OCI-LY7 (cell line): ENCODE data around the gene TEKTIP1. TPM values are rescaled to one million over a fixed set of nuclear protein-coding genes. Genes with fewer than 3 reads are reported as not detected.

Experiments used
- BruUV-seq: library from RNA; stranded (reverse); fragments of 400-500 nt; replicated peaks from 2 replicates; lab custom pipeline; 2021; lab: Mats Ljungman, UMichigan
- CTCF ChIA-PET: fragments of 300-600 bp; sonication (Branson Sonifier 250); formaldehyde crosslinking; loops from one replicate; lab custom pipeline; 2022; ENCODE audit warnings: antibody characterized with exemption; ENCODE audit not compliant: unreplicated experiment; lab: Charles Lee
- POLR2A ChIA-PET: fragments of 300-600 bp; sonication (Branson Sonifier 250); formaldehyde crosslinking; loops from one replicate; lab custom pipeline; 2022; ENCODE audit warnings: antibody characterized with exemption; lab: Charles Lee
- DNase-seq: peaks from one replicate; pipeline ENCODE4 v3.0.0-alpha.2; 2015; ENCODE audit warnings: low spot score
- H2AFZ ChIP-seq: fragments of 200-600 bp; sonication (generic), shearing (Covaris generic); 2 replicates; pipeline ENCODE4 v1.6.1; 2014; ENCODE audit warnings: mild to moderate bottlenecking, antibody characterized with exemption, low read length, moderate library complexity
- H3K27ac ChIP-seq: fragments of 200-600 bp; sonication (generic); 2 replicates; pipeline ENCODE4 v1.5.1; 2014; ENCODE audit warnings: mixed run types, low read depth, mild to moderate bottlenecking, moderate library complexity, low read length, inconsistent platforms; ENCODE audit not compliant: poor library complexity, severe bottlenecking
- H3K36me3 ChIP-seq: fragments of 200-600 bp; sonication (generic); 2 replicates; pipeline ENCODE4 v1.6.1; 2014; ENCODE audit warnings: mild to moderate bottlenecking, antibody characterized with exemption, low read length, moderate library complexity, mixed read lengths; ENCODE audit not compliant: insufficient read depth
- H3K4me1 ChIP-seq: fragments of 200-600 bp; sonication (generic); 2 replicates; pipeline ENCODE4 v1.5.1; 2014; ENCODE audit warnings: mild to moderate bottlenecking, low read length; ENCODE audit not compliant: insufficient read depth, poor library complexity, severe bottlenecking
- H3K4me2 ChIP-seq: fragments of 200-600 bp; sonication (generic); 2 replicates; pipeline ENCODE4 v1.6.1; 2014; ENCODE audit warnings: mild to moderate bottlenecking, low read length
- H3K4me3 ChIP-seq: fragments of 200-600 bp; sonication (generic); 2 replicates; pipeline ENCODE4 v1.5.1; 2014; ENCODE audit warnings: mild to moderate bottlenecking, low read depth, low read length; ENCODE audit not compliant: poor library complexity, severe bottlenecking
- H3K79me2 ChIP-seq: fragments of 200-600 bp; sonication (generic); 2 replicates; pipeline ENCODE4 v1.6.1; 2016; ENCODE audit warnings: low read depth, mild to moderate bottlenecking, low read length, moderate library complexity, mixed read lengths; ENCODE audit not compliant: insufficient read depth
- H3K9me2 ChIP-seq: fragments of 200-600 bp; sonication (generic); 2 replicates; pipeline ENCODE4 v1.6.1; 2016; ENCODE audit warnings: mild to moderate bottlenecking, low read length, mixed read lengths; ENCODE audit not compliant: insufficient read depth
- H3K9me3 ChIP-seq: fragments of 200-600 bp; sonication (generic); 2 replicates; pipeline ENCODE4 v1.6.1; 2014; ENCODE audit warnings: mild to moderate bottlenecking, mixed run types, low read length, mixed read lengths
- H4K20me1 ChIP-seq: fragments of 200-600 bp; sonication (generic); 2 replicates; pipeline ENCODE4 v1.6.1; 2014; ENCODE audit warnings: mild to moderate bottlenecking, antibody characterized with exemption, low read length, moderate library complexity, mixed read lengths; ENCODE audit not compliant: insufficient read depth
- CTCF ChIP-seq: fragments of 200-600 bp; sonication (generic); conservative IDR thresholded peaks from 2 replicates; pipeline ENCODE4 v1.5.1; 2014; ENCODE audit warnings: mild to moderate bottlenecking, antibody characterized with exemption, low read length, moderate library complexity, mixed read lengths
- EZH2phosphoT487 ChIP-seq: fragments of 200-600 bp; sonication (generic); IDR thresholded peaks from 2 replicates; pipeline ENCODE4 v1.6.1; 2018; ENCODE audit warnings: low read depth, borderline replicate concordance, mild to moderate bottlenecking, mixed run types, antibody characterized with exemption, low read length, moderate library complexity, mixed read lengths
- intact Hi-C: fragments of 100-400 bp; cut with micrococcal nuclease; formaldehyde crosslinking; loops from one replicate; pipeline ENCODE4 v1.10.0; 2022; ENCODE audit not compliant: unreplicated experiment
- total RNA-seq, 2 experiments: library from RNA; depleted of rRNA in 1 of 2; stranded (reverse); fragments of >200 nt in 1 of 2; shearing (Covaris generic) in 1 of 2; gene quantifications; 2 replicates each; pipeline ENCODE4 v1.2.3, GENCODE V29; 2014 to 2022

Gene TEKTIP1
- total RNA-seq, 2 experiments from 2014 or later = 0.44 to 7.0 TPM

GRCh38 chr19:3548606-3549005 is 9.6 kb downstream of the TEKTIP1 start:
- Histone ChIP-seq H3K79me2 (peaks cover 8% of the 10 kb centered on the region; the same call in 1 of the 2 replicates), H3K9me3 (no peaks in the 10 kb centered on the region), H3K4me1 (peaks cover 13% of the 10 kb centered on the region), H2AFZ (no peak overlapping the region), H3K4me3 (no peak overlapping the region), H4K20me1 (no peaks in the 10 kb centered on the region), H3K4me2 (no peak overlapping the region), H3K9me2 (no peaks in the 10 kb centered on the region), H3K36me3 (peaks cover 41% of the 10 kb centered on the region; the same call in 1 of the 2 replicates), H3K27ac (no peak overlapping the region)
- TF ChIP-seq EZH2phosphoT487 (no peak), CTCF (no peak)
- no TSS peak for BruUV-seq
- DNase-seq = no peak
- CTCF ChIA-PET = no interaction called here
- intact Hi-C loops = loop anchor here (5.0 kb wide), 2 partner anchors 69 to 159 kb away; partner anchors contain the start of gene TJP3
- POLR2A ChIA-PET = no interaction called here

GRCh38 chr19:3549816-3550215 is 10.8 kb downstream of the TEKTIP1 start:
- Histone ChIP-seq H3K9me3 (no peaks in the 10 kb centered on the region), H3K79me2 (peaks cover 20% of the 10 kb centered on the region; the same call in 1 of the 2 replicates), H4K20me1 (no peaks in the 10 kb centered on the region), H3K4me3 (no peak overlapping the region), H3K27ac (no peak overlapping the region), H3K36me3 (peaks cover 31% of the 10 kb centered on the region; the same call in 1 of the 2 replicates), H3K9me2 (no peaks in the 10 kb centered on the region), H3K4me1 (peaks cover 25% of the 10 kb centered on the region), H2AFZ (no peak overlapping the region), H3K4me2 (no peak overlapping the region)
- intact Hi-C loops = loop anchor here (5.0 kb wide), 2 partner anchors 67 to 157 kb away; partner anchors contain the start of gene TJP3
- CTCF ChIA-PET = no interaction called here
- POLR2A ChIA-PET = no interaction called here
- BruUV-seq = no TSS peak
- DNase-seq = no peak
- TF ChIP-seq CTCF (no peak), EZH2phosphoT487 (no peak)
